AG04449 (cell line): ENCODE measurements around the gene LPGAT1.

ENCODE experiments used
- CTCF ChIA-PET: fragments of 350-600 bp; formaldehyde crosslinking; extraction: SDS; loops from one replicate; lab custom pipeline; 2021; ENCODE audit warnings: antibody characterized with exemption; lab: Yijun Ruan, JAX
- POLR2A ChIA-PET: fragments of 400-600, 350-600 bp; formaldehyde crosslinking; extraction: SDS; loops from one replicate; lab custom pipeline; 2020; ENCODE audit warnings: antibody characterized with exemption, inconsistent platforms; lab: Yijun Ruan, JAX
- DNase-seq: peaks from one replicate; pipeline ENCODE4 v3.0.0-alpha.2; 2010; ENCODE audit warnings: low read depth, low spot score
- H3K4me3 ChIP-seq: 2 replicates; pipeline ENCODE4 v1.5.1; 2011; ENCODE audit warnings: low read depth, mild to moderate bottlenecking, control low read depth, low read length
- CTCF ChIP-seq: IDR thresholded peaks from one replicate; pipeline ENCODE4 v1.5.1; 2011; ENCODE audit warnings: mild to moderate bottlenecking, moderate library complexity, low read length, control low read depth, inconsistent platforms; ENCODE audit not compliant: insufficient read depth; ENCODE audit errors: missing control alignments

LPGAT1 gene

GRCh38 chr1:211789641-211790464 is 40.7 kb downstream of the LPGAT1 start:
- no peak for TF ChIP-seq CTCF
- POLR2A ChIA-PET = no interaction called here
- CTCF ChIA-PET = interaction anchor here (1.0 to 1.1 kb wide), 3 partner anchors 9 to 91 kb away, joined by 3 to 4 read pairs (median 3); no protein-coding TSS in a partner anchor
- H3K4me3 ChIP-seq = no peak overlapping the region
- no peak for DNase-seq

GRCh38 chr1:211788626-211789025 is 41.9 kb downstream of the LPGAT1 start:
- POLR2A ChIA-PET = no interaction called here
- DNase-seq = peak; percentile 23
- TF ChIP-seq CTCF = no peak
- no peak overlapping the region for H3K4me3 ChIP-seq
- CTCF ChIA-PET = interaction anchor here (0.6 to 1.6 kb wide), 6 partner anchors 9 to 247 kb away, joined by 3 to 6 read pairs (median 4); partner anchors contain the start of genes DTL and INTS7

- no peak overlapping the region for H3K4me3 ChIP-seq
- POLR2A ChIA-PET = no interaction called here
- CTCF ChIA-PET = interaction anchor here (1.6 kb wide), 1 partner anchor 10 kb away, joined by 4 read pairs; no protein-coding TSS in a partner anchor
- no peak for DNase-seq
- TF ChIP-seq CTCF = no peak
These were observed 46.7 kb downstream of the LPGAT1 start for GRCh38 chr1:211783897-211784296.

- ChIA-PET CTCF (interaction anchor here (1.6 kb wide), 1 partner anchor 11 kb away, joined by 4 read pairs; no protein-coding TSS in a partner anchor), POLR2A (no interaction called here)
- DNase-seq = no peak
- no peak overlapping the region for H3K4me3 ChIP-seq
- no peak for TF ChIP-seq CTCF
These were observed 47.3 kb downstream of the LPGAT1 start for GRCh38 chr1:211783266-211783665.

- ChIA-PET POLR2A (no interaction called here), CTCF (interaction anchor here (1.0 to 1.2 kb wide), 3 partner anchors 9 to 86 kb away, joined by 3 read pairs; no protein-coding TSS in a partner anchor)
- H3K4me3 ChIP-seq = no peak overlapping the region
- no peak for DNase-seq
- no peak for TF ChIP-seq CTCF
These were observed 49.3 kb downstream of the LPGAT1 start for GRCh38 chr1:211781260-211781659.

- no peak overlapping the region for H3K4me3 ChIP-seq
- CTCF ChIA-PET = no interaction called here
- TF ChIP-seq CTCF = no peak
- DNase-seq = no peak
- POLR2A ChIA-PET = no interaction called here
These were observed 55.4 kb downstream of the LPGAT1 start for GRCh38 chr1:211775170-211775569.
